Measurements from ENCODE around the gene NUMA1. TPM values are rescaled to one million over a fixed set of nuclear protein-coding genes. Genes with fewer than 3 reads are reported as not detected.
A peak's percentile ranks its signal among the peaks of the same experiment; 100 is the strongest.

Gene NUMA1
- total RNA-seq, 1 donor from 2014 or later: 149 TPM

DNA sequence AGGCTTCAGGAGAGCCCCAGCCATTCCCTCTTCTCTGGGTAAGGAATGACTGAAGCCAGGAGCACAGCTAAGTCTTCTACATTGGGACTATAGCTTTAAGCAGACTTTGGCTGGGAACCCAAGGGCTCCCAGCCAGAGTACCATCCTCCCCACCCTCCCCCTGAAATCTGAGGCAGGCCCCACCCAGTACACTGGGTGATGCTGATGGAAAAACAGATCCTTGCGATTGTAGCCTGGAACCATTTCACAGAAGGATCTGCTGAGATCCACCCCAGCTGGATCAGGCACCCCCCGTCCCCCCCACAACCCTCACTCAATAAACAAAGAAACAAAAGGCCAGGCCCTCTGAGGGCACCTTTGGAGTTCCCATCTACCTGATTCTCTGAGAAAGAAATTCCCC is 41.9 kb downstream of the NUMA1 start:
- no peak for DNase-seq
- Mint-ChIP-seq H3K4me3 (no peak overlapping the region), H3K9me3 (no peaks in the 10 kb centered on the region), H3K36me3 (ENCODE audit: low read depth) (peaks cover 23% of the 10 kb centered on the region), H3K27me3 (no peaks in the 10 kb centered on the region), H3K27ac (no peak overlapping the region), H3K4me1 (peaks cover 33% of the 10 kb centered on the region)
- intact Hi-C loops (cut with micrococcal nuclease): no loop called here

DNA sequence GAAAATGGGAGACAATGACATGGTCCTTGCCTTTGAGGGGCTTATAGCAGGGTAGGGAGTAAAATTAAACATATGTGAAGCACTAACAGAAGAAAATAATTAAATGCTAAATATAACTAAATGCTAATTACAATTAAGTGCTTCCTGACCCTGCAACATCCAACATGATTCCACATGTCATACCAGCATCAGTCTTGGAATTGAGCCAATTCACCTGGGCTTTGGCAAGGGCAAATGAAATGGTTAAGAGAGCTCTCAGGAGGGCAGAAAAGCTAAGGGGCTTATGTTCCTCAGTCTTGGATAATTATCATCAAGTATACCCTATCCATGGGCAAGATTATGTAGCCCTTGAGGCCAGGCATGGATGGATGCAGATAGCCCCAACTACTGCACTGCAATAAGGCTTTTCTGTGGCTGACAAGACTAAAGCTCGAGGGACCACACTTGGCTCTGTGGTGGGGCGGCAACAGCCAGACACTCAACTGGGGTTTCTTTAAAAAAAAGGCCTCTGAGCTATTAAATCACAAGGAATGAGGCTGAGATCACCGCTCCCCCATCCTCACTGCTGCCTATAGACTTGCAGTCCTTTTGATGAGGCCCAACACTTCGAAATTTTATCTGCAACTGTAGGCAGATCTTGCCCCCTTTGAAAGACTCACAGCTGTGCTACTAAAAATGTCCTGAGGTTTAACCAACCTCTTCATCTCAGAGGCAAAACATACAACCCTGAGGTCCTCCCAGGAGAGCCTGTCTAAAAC is 42.6 kb downstream of the NUMA1 start:
- H3K9me3 Mint-ChIP-seq: no peaks in the 10 kb centered on the region
- no peak overlapping the region for H3K4me3 Mint-ChIP-seq
- peaks cover 26% of the 10 kb centered on the region for H3K36me3 Mint-ChIP-seq (ENCODE audit: low read depth)
- DNase-seq: no peak
- H3K4me1 Mint-ChIP-seq: peaks cover 29% of the 10 kb centered on the region
- intact Hi-C loops (cut with micrococcal nuclease): no loop called here
- H3K27ac Mint-ChIP-seq: no peak overlapping the region
- no peaks in the 10 kb centered on the region for H3K27me3 Mint-ChIP-seq

DNA sequence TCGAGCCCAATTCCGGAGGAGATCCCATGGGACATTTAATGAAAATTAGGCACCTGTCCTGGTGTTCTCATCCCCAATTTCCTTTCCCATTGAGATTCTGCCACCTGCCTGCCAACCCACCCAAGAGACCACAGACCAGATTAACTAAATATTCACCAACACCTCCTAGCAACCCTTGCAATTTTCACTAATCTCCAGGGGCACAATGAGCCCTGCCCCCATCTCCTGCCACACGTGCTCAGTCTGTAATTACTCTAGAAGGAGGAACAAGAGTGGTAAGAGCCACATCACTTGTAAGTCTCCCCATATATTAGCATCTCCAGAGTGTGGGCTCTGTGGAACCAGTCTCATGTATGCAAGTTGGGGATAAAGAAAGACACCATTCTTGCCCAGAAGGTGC is 43.7 kb downstream of the NUMA1 start:
- no peaks in the 10 kb centered on the region for H3K9me3 Mint-ChIP-seq
- H3K36me3 Mint-ChIP-seq (ENCODE audit: low read depth): peaks cover 24% of the 10 kb centered on the region
- no peak overlapping the region for H3K27ac Mint-ChIP-seq
- H3K4me3 Mint-ChIP-seq: no peak overlapping the region
- intact Hi-C loops (cut with micrococcal nuclease): no loop called here
- H3K27me3 Mint-ChIP-seq: no peaks in the 10 kb centered on the region
- DNase-seq: no peak
- peaks cover 20% of the 10 kb centered on the region for H3K4me1 Mint-ChIP-seq

DNA sequence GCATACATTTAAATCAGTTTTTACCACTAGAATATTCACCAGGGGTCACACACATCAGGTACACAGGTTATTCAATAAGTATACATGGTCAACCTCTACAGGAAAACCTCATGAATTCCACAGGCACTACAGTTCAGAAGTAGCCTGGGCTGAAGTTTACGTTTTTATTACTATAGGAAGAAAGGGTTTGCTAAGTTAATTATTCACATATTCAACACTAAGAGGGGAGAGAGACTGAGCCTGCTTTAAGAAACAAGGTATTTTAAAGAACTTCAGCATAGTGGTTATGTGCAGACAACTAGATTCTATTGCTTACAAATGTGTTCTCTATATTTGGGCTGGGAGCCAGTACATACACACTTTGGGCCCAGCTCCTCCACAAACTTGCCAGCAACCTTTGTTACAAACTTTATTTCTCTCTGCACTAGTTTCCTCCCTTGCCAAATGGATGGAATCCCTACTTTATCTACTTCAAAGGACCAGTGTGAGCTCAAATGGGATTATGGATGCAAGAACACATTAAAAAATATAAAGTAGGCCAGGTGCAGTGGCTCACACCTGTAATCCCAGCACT is 49.8 kb downstream of the NUMA1 start:
- intact Hi-C loops (cut with micrococcal nuclease): no loop called here
- H3K4me1 Mint-ChIP-seq: peaks cover 19% of the 10 kb centered on the region
- H3K27me3 Mint-ChIP-seq: no peaks in the 10 kb centered on the region

DNA sequence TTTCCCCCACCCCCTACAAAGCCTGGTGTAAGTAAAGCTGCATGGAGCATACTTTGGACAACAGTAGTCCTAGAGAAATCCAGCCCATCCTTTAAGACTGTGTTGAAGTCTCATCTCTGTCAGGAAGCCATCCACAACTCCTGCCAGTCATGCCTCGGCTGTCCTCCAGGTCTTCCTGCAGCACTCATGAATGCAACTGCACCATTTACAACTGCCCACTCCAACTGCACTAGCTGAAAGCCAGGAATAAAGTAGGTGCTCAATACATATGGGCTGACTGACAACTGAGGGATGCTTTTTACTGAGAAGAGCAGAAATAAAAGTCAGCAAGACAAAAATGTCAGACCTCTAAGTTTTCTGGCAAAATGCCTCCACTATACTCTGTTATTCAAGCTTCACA is 54.3 kb downstream of the NUMA1 start:
- H3K36me3 Mint-ChIP-seq (ENCODE audit: low read depth): peaks cover 45% of the 10 kb centered on the region
- H3K9me3 Mint-ChIP-seq: no peaks in the 10 kb centered on the region
- H3K27ac Mint-ChIP-seq: peak overlapping the region; percentile 62

More for the DNA sequence above, 49.8 kb downstream of the NUMA1 start:
- peaks cover 36% of the 10 kb centered on the region for H3K36me3 Mint-ChIP-seq (ENCODE audit: low read depth)
- no peaks in the 10 kb centered on the region for H3K9me3 Mint-ChIP-seq
- no peak overlapping the region for H3K4me3 Mint-ChIP-seq
- no peak for DNase-seq
- H3K27ac Mint-ChIP-seq: no peak overlapping the region

DNA sequence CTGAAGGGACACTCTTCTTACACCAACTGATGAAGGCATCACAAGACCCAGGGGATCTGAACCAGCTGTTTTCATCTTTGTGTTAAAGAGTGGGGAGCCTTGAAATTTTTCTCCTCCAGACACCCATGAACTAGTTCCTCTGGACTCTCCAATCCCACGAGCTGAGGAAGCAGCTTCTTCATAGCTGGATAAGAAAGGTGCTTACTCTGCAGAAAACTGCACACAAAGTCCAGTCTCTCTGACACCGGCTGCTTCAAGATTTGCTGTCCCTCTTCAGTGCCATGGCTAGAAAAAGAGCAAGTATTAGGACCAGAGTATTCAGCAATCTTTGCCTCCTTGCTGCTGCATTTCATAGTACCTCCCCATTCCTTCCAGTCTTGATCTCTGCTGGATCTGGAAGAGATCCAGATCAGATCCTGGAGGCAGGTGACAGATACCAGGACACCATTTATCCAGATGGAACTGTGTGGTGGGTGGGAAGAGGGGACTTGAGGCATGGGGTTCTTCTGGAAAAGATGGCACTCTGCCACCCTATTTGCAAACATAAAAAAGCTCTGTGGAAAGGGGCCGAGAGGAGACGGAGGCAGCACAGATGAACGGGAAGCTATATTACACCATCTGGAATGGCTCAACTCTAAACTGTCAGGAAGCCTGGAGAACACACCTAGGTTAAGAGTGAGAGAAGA is 56.1 kb downstream of the NUMA1 start:
- no peak for DNase-seq
- no peak overlapping the region for H3K4me3 Mint-ChIP-seq
- H3K36me3 Mint-ChIP-seq (ENCODE audit: low read depth): peaks cover 57% of the 10 kb centered on the region
- H3K27ac Mint-ChIP-seq: no peak overlapping the region
- H3K27me3 Mint-ChIP-seq: no peaks in the 10 kb centered on the region
- intact Hi-C loops (cut with micrococcal nuclease): loop anchor here (10.0 kb wide), 1 partner anchor 411 kb away; the partner anchor contains the start of gene CLPB
- no peaks in the 10 kb centered on the region for H3K9me3 Mint-ChIP-seq
- H3K4me1 Mint-ChIP-seq: peaks cover 20% of the 10 kb centered on the region

More for the DNA sequence above, 54.3 kb downstream of the NUMA1 start:
- H3K4me3 Mint-ChIP-seq: no peak overlapping the region
- no peak for DNase-seq
- intact Hi-C loops (cut with micrococcal nuclease): loop anchor here (5.0 to 10.0 kb wide), 2 partner anchors 156 to 409 kb away; partner anchors contain the start of gene CLPB
- no peaks in the 10 kb centered on the region for H3K27me3 Mint-ChIP-seq
- peaks cover 24% of the 10 kb centered on the region for H3K4me1 Mint-ChIP-seq

DNA sequence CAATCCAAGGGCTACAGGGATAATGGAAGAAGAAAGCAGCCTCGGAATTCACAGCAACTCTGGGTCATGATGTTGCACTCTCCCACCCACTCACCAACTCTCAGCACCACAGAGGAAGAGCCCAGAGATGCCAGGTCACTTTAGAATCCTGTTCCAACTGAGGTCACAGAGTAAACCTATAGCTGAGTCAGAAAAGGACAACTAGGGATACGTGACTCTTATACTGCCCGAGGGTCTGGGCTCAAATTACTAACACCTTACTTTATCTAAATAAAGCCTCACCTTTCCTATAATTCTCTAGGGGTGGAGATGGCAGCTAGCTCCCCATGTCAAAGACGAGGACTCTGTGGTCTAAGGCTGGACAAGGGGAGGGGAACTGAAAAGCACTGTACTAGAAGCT is 57.0 kb downstream of the NUMA1 start:
- no peaks in the 10 kb centered on the region for H3K9me3 Mint-ChIP-seq
- no peaks in the 10 kb centered on the region for H3K27me3 Mint-ChIP-seq
- H3K4me1 Mint-ChIP-seq: peaks cover 18% of the 10 kb centered on the region
- no peak overlapping the region for H3K27ac Mint-ChIP-seq
- H3K36me3 Mint-ChIP-seq (ENCODE audit: low read depth): peaks cover 57% of the 10 kb centered on the region
- intact Hi-C loops (cut with micrococcal nuclease): loop anchor here (10.0 kb wide), 1 partner anchor 411 kb away; the partner anchor contains the start of gene CLPB
- H3K4me3 Mint-ChIP-seq: no peak overlapping the region
- no peak for DNase-seq

DNA sequence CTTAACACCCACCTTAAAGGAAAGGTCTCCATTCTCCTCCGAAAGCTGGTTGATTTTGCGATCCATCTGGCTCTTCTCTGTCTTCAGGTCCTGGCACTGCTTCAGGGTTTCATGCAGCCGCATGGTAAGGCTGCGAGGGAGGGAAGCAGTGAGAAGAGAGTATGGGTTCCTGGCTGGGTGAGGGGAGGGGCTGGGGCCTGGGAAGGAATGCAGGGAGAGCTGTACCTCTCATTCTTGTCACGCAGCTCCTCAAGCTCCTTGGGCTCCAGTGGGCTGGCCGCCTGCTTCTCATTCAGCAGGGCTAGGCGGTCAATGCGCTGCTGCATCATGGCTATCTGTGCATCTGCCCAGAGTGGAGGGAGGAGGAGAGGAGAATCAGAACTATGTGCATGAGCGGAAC is 62.2 kb downstream of the NUMA1 start:
- H3K36me3 Mint-ChIP-seq (ENCODE audit: low read depth): peaks cover 81% of the 10 kb centered on the region
- no peak for DNase-seq
- intact Hi-C loops (cut with micrococcal nuclease): no loop called here
- H3K4me1 Mint-ChIP-seq: no peaks in the 10 kb centered on the region
- no peak overlapping the region for H3K4me3 Mint-ChIP-seq
- no peaks in the 10 kb centered on the region for H3K9me3 Mint-ChIP-seq
- H3K27ac Mint-ChIP-seq: no peak overlapping the region
- no peaks in the 10 kb centered on the region for H3K27me3 Mint-ChIP-seq

DNA sequence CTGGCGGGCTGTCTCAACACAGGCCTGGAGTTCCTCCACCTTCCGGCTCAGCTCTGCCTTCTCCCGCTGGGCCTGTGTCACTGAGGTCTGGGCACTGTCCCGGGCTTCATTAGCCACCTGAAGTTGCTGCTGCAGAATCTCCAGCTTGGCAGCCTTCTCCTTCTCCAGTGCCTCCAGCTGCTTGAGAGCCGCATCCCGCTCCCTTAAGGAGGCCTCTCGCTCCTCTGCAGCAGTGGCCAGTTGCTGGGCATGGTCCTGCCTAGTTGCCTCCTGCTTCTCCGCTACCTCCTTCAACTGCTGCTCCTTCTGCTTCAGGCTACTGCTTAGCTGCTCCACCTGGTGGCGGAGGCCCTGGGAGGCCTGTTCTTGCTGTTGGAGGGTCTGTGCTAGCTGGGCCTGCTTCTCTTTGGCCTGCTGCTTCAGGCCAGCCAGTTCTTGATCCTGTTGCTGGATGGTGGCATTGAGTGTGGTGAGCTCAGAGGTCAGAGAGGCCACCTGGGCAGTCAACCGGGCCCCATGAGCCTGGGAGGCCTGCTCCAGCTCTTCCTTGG is 64.8 kb downstream of the NUMA1 start:
- Mint-ChIP-seq H3K4me3 (no peak overlapping the region), H3K36me3 (ENCODE audit: low read depth) (peaks cover 74% of the 10 kb centered on the region), H3K4me1 (no peaks in the 10 kb centered on the region), H3K27ac (no peak overlapping the region), H3K9me3 (no peaks in the 10 kb centered on the region), H3K27me3 (no peaks in the 10 kb centered on the region)
- intact Hi-C loops (cut with micrococcal nuclease): no loop called here
- DNase-seq: peak; percentile 68

DNA sequence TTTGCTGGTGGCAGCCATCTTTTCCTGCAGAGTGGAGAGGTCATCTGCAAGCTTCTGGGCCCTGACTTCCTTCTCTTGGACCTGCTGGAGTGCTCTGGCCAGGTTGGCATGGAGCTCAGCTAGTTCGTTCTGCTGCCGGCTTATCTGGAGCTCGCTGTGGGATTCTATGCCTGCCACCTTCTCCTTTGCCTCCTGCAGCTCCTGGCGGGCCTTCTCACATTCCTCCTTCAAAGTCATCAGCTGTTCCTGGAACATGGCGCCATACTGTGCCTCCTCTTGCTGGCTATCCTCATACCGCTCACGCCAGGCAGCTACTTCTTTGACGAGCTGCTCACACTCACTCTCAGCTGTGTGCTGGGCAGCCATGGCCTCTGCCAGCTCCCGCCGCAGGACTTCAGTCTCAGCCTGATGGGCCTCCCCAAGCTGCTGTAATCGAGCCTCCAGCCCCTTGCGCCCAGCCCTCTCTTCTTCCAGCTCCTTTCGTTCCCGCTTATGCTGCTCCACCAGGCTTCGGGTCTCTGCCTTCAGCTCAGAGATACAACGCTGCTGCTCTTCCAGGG is 65.5 kb downstream of the NUMA1 start:
- H3K27me3 Mint-ChIP-seq: no peaks in the 10 kb centered on the region
- intact Hi-C loops (cut with micrococcal nuclease): no loop called here
- peaks cover 72% of the 10 kb centered on the region for H3K36me3 Mint-ChIP-seq (ENCODE audit: low read depth)
- peak overlapping the region; percentile 40 for H3K27ac Mint-ChIP-seq
- no peaks in the 10 kb centered on the region for H3K4me1 Mint-ChIP-seq
- no peaks in the 10 kb centered on the region for H3K9me3 Mint-ChIP-seq
- DNase-seq: no peak
- H3K4me3 Mint-ChIP-seq: no peak overlapping the region

DNA sequence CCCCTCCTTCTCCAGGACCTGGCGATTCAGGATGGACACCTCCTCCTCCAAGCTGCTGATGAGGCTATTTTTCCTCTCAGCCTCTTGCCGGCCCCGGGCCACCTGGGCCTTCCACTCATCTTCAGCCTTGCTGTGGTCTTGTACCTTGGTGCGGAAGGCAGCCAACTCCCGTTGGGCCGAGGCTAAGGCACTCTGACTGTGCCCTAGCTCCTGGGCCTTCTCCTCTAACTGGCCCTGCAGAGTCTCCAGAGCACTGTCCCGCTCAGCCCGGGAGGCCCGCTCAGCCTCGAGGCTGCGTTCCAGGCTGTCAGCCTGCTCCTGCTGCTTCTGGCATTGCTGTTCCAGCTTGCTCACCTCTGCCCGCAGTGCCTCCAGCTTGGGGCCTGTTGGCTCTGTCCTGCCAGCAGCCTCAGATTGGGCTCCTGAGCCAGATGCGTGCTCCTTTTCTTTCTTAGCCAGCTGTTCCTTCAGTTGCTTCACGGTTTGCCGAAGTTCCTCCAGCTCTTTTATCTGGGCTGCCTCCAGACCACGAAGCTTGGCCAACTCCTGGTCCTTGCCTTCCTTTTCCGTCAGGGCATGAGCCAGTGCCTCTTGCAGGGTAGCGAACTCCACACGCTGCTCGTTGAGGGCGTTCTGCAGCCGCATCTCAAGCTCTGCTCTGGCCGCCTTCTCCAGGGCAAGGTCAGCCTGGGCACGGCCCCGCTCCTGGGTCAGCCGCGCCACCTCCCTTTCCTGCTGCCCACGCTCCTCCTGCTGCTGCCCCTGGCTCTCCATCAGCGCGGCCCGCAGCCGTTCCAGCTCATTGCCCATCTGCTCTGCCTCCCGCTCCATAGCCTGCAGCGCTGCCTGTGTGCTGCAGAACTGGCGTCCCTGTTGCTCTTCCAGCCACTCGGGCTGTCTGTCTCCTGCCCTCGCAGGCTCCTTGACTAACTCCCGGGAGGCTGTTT is 66.3 kb downstream of the NUMA1 start:
- DNase-seq: no peak
- Mint-ChIP-seq H3K9me3 (no peaks in the 10 kb centered on the region), H3K36me3 (ENCODE audit: low read depth) (peaks cover 67% of the 10 kb centered on the region), H3K4me3 (no peak overlapping the region), H3K27ac (peak overlapping the region; percentile 40), H3K27me3 (no peaks in the 10 kb centered on the region), H3K4me1 (no peaks in the 10 kb centered on the region)
- intact Hi-C loops (cut with micrococcal nuclease): no loop called here

DNA sequence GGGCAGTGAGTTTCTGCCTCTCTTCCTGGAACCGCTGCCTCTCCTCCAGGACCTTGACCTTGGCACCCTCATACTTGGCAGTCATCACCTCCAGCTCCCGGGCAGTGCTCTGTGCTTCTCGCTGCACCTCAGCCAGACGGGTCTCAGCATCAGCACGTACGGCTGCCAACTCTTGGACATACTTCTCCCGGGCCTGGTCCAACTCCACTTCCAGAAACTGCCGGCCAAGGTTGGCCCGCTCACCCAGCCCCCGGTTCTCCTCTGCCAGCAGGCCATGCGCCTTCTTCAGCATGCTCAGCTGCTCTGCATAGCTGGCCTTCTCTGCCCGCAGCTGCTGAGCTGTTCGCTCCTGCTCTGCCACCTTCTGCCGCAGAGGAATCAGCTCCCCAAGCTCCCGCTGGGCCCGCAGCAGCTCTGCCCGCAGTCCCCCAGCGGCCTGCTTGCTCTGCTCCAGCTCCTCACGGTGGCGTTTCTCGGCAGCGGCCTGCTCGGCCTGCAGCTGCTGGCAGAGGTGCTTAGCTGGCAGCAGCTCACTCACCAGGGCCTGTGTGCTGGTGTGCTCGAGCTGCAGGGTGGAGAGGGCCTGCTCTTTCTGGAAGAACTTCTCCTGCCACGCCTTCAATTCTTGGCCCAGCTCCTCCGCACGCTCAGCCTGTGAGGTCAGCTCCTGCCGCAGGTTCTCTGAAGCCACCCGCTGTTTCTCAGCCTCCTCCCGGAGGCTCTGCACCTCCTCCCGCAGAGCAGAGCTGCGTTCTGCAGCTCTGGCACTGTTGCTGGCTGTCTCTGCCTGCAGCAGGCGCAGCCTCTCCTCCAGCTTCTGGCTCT is 67.2 kb downstream of the NUMA1 start:
- no peaks in the 10 kb centered on the region for H3K4me1 Mint-ChIP-seq
- no peak overlapping the region for H3K4me3 Mint-ChIP-seq
- intact Hi-C loops (cut with micrococcal nuclease): no loop called here
- no peak for DNase-seq
- no peaks in the 10 kb centered on the region for H3K27me3 Mint-ChIP-seq
- H3K9me3 Mint-ChIP-seq: no peaks in the 10 kb centered on the region
- H3K36me3 Mint-ChIP-seq (ENCODE audit: low read depth): peaks cover 65% of the 10 kb centered on the region
- no peak overlapping the region for H3K27ac Mint-ChIP-seq
